HFFc6 (cell line): ENCODE results near the gene SLC8A1. TPM values are rescaled to one million over a fixed set of nuclear protein-coding genes. Genes with fewer than 3 reads are reported as not detected.

Experiments
- DNase-seq: peaks from one replicate; pipeline ENCODE4 v3.0.0-alpha.2; 2018
- H3K27ac Mint-ChIP-seq: 2 replicates; pipeline ENCODE4 v1.8.0; 2020; ENCODE audit warnings: mild to moderate bottlenecking, mixed read lengths
- H3K27me3 Mint-ChIP-seq: 2 replicates; pipeline ENCODE4 v1.8.0; 2021; ENCODE audit warnings: mild to moderate bottlenecking, moderate library complexity, mixed read lengths; ENCODE audit not compliant: insufficient read depth
- H3K36me3 Mint-ChIP-seq: 2 replicates; pipeline ENCODE4 v1.8.0; 2021; ENCODE audit warnings: low read depth, mixed read lengths
- H3K4me1 Mint-ChIP-seq: 2 replicates; pipeline ENCODE4 v1.8.0; 2020; ENCODE audit warnings: low read depth, mixed read lengths
- H3K4me3 Mint-ChIP-seq: 2 replicates; pipeline ENCODE4 v1.8.0; 2020; ENCODE audit warnings: mild to moderate bottlenecking, moderate library complexity, mixed read lengths
- H3K9me3 Mint-ChIP-seq: 2 replicates; pipeline ENCODE4 v1.8.0; 2020; ENCODE audit warnings: mild to moderate bottlenecking, mixed read lengths
- total RNA-seq, 6 experiments: library from RNA; stranded (reverse); fragmentation: NEBNext Ultra II Directional; extraction: Animal tissue kit (Norgen Biotek cat#: 25700); gene quantifications; 2 replicates in 1 of 6; 3 replicates in 5 of 6; pipeline ENCODE4 v1.2.3, GENCODE V29; 2021
- TF ChIP-seq, protein P1 (sequence below): fragments of 200-600 bp; sonication (generic); IDR thresholded peaks from 2 replicates; pipeline ENCODE4 v1.5.0; 2021; ENCODE audit warnings: antibody characterized with exemption, mild to moderate bottlenecking

SLC8A1 gene
- total RNA-seq, 6 experiments from 2014 or later, result 71.5 to 96.9 (median 92.2) TPM

DNA sequence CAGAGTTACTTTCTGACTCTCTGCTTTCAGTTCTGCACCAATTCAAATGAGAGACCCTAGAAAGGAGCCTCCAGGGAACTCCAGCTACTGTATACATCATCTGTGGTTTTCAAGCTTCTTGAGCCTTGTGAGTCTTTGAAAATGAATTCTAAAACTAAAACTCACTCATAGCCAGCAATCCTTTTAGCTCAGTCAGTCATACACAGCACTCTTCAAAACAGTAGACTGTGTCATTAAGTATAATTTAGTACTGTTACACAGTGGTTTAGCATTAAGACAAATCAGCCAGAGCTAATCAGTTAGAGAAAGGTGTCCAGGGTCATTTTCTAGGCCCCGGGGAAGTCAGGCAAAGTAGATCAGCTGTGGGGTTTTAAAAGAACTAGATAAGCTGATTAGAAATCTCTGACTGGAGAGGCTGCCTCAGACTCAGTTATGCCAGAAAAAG is 350.7 kb downstream of the SLC8A1 start:
- H3K36me3 Mint-ChIP-seq, result peaks cover 9% of the 10 kb centered on the region; the same call in 1 of the 2 replicates
- DNase-seq, result peak; percentile 88
- no peaks in the 10 kb centered on the region for H3K27me3 Mint-ChIP-seq
- TF ChIP-seq, protein P1, sequence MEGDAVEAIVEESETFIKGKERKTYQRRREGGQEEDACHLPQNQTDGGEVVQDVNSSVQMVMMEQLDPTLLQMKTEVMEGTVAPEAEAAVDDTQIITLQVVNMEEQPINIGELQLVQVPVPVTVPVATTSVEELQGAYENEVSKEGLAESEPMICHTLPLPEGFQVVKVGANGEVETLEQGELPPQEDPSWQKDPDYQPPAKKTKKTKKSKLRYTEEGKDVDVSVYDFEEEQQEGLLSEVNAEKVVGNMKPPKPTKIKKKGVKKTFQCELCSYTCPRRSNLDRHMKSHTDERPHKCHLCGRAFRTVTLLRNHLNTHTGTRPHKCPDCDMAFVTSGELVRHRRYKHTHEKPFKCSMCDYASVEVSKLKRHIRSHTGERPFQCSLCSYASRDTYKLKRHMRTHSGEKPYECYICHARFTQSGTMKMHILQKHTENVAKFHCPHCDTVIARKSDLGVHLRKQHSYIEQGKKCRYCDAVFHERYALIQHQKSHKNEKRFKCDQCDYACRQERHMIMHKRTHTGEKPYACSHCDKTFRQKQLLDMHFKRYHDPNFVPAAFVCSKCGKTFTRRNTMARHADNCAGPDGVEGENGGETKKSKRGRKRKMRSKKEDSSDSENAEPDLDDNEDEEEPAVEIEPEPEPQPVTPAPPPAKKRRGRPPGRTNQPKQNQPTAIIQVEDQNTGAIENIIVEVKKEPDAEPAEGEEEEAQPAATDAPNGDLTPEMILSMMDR, result no peak
- H3K9me3 Mint-ChIP-seq, result no peaks in the 10 kb centered on the region
- peak overlapping the region; percentile 24 for H3K4me3 Mint-ChIP-seq
- H3K27ac Mint-ChIP-seq, result peak overlapping the region; percentile 92
- peaks cover 100% of the 10 kb centered on the region for H3K4me1 Mint-ChIP-seq

DNA sequence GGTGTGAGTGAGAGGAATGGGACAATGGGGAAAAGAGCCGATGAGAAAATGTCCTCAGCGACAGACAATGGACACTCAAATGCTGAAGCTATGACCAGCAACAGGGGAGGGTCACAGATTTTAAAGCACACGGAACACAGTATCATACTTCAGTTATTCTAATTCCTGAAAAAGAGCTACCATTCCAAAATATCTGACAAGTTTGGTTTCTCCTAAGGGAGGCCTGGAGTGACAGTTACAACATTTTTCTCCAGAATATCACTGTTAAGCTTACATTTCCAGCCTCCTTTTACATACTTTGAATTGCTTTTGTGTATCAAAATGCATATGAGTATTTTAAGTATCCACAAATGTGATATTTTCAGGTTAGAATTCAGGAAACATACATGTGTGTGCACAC is 351.2 kb downstream of the SLC8A1 start:
- TF ChIP-seq, protein P1, result no peak
- peaks cover 100% of the 10 kb centered on the region for H3K4me1 Mint-ChIP-seq
- H3K36me3 Mint-ChIP-seq, result peaks cover 5% of the 10 kb centered on the region; the same call in 1 of the 2 replicates
- peak overlapping the region; percentile 35 for H3K4me3 Mint-ChIP-seq
- H3K9me3 Mint-ChIP-seq, result no peaks in the 10 kb centered on the region
- DNase-seq, result no peak
- no peaks in the 10 kb centered on the region for H3K27me3 Mint-ChIP-seq
- peak overlapping the region; percentile 92 for H3K27ac Mint-ChIP-seq

DNA sequence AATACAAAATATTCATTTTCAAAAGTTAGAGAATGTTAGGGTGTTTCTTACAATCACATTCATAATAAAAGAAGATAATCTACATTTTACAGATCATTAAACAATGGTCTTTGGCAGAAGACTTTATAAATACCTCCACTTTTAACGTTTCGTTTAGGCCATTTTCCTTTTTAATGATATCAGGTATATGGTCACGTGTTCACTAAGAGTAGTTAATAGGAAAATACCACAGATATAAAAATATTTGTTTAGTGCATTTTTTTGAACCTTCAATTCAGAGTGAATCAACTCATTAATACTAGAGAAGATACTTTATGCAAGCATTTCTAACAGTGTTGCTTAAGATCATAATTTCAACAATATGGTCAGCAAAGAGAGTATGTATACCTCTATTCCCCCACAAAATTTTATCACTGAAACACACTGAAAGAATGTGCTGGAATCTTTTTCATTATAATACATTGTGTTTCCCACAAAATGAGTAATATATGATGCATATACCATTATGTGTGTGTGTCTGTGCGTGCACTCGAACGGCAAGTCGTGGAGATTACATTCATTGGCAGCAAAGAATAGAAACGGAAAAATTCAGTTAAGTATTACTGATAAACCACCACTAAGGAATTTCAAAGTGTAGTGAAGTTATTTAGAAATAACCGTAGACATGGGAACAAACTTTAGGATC is 353.0 kb downstream of the SLC8A1 start:
- no peaks in the 10 kb centered on the region for H3K27me3 Mint-ChIP-seq
- peak overlapping the region; percentile 44; the same call in 1 of the 2 replicates for H3K4me3 Mint-ChIP-seq
- peaks cover 9% of the 10 kb centered on the region for H3K36me3 Mint-ChIP-seq
- H3K4me1 Mint-ChIP-seq, result peaks cover 97% of the 10 kb centered on the region
- TF ChIP-seq, protein P1, result no peak
- peak overlapping the region; percentile 92 for H3K27ac Mint-ChIP-seq
- H3K9me3 Mint-ChIP-seq, result no peaks in the 10 kb centered on the region
- DNase-seq, result peak; percentile 68

DNA sequence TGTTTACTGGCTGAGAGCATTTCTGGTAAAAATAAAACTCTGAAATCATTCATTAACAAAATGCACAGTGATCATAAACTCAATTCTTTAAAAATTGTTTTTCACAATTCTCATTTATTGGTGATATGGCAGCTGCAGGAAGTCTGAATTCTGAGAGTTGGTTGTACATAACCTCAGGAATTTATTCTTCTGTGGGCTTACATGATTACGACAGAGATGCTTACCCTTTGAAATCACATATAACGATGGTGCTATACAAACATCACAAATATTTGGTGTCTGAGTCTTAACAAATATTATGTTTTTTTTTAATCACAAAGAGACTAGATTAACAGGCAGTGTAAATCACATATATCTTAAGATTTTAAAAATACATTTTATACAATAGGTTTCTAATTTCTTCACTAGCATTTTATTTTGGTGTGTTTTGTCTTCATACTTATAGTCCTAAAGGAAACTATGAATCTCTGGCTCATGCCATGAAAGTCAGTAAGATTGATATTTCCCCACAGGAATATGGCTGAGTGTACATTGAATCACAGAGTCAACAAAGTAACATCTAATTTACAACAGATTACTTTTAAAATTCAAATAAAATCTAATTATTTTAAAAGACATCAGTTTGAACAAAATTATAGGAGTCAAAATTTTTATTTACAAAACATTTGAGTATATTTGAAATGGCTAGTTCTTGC is 354.1 kb downstream of the SLC8A1 start:
- peaks cover 9% of the 10 kb centered on the region for H3K36me3 Mint-ChIP-seq
- peak; percentile 76 for DNase-seq
- peak overlapping the region; percentile 14; the same call in 1 of the 2 replicates for H3K4me3 Mint-ChIP-seq
- TF ChIP-seq, protein P1, result no peak
- no peaks in the 10 kb centered on the region for H3K27me3 Mint-ChIP-seq
- peak overlapping the region; percentile 92 for H3K27ac Mint-ChIP-seq
- H3K4me1 Mint-ChIP-seq, result peaks cover 97% of the 10 kb centered on the region
- no peaks in the 10 kb centered on the region for H3K9me3 Mint-ChIP-seq

DNA sequence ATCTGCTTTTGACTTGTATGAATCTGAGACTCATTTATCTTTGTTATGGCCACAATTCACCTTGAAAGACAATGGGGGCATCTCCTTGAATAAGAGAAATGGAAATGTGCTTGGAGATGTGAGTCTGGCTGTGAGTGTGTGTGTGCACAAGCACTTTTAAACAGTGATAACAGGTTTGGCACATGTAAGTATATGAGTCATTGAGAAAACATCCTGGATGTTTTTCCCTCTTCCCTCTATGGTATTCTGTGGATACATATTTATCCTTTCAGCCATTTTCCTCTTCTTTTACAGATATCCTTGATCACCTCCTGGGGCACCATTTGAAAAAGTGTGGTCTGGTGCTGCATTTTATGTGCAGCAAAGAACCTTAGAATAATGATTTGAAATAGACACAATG is 355.5 kb downstream of the SLC8A1 start:
- Mint-ChIP-seq H3K9me3 (no peaks in the 10 kb centered on the region), H3K27me3 (no peaks in the 10 kb centered on the region), H3K4me1 (peaks cover 94% of the 10 kb centered on the region), H3K4me3 (0 out of 2 replicates have a peak overlapping the region, but pooled peaks have one; percentile 6), H3K27ac (peak overlapping the region; percentile 92), H3K36me3 (peaks cover 9% of the 10 kb centered on the region)
- DNase-seq, result peak; percentile 39
- TF ChIP-seq, protein P1, result no peak
